Liver (tissue), 3 donors: Measurements from ENCODE around the gene MAN1A2.

Experiments
- EGR1 ChIP-seq, 2 donors: IDR thresholded peaks; 2 replicates each; pipeline ENCODE4 v1.6.1; 2016 to 2018; ENCODE audit warnings: antibody characterized with exemption in 2 of 2, low read depth in 2 of 2
- GABPA ChIP-seq, 2 donors: IDR thresholded peaks in 1 of 2; conservative IDR thresholded peaks in 1 of 2; 2 replicates each; pipeline ENCODE4 v1.6.1; 2016; ENCODE audit warnings: antibody characterized with exemption in 2 of 2, mild to moderate bottlenecking in 1 of 2, moderate library complexity in 1 of 2
- JUND ChIP-seq, 2 donors: IDR thresholded peaks; 2 replicates each; pipeline ENCODE4 v1.6.1; 2016; ENCODE audit warnings: antibody characterized with exemption in 2 of 2
- TAF1 ChIP-seq: conservative IDR thresholded peaks from 2 replicates; pipeline ENCODE4 v1.6.1; 2016; ENCODE audit warnings: antibody characterized with exemption, mild to moderate bottlenecking
- TF ChIP-seq, protein P1 (sequence below): IDR thresholded peaks from 2 replicates; pipeline ENCODE4 v1.6.1; 2016; ENCODE audit warnings: antibody characterized with exemption
- TF ChIP-seq, protein P2 (sequence below): fragments of 150-350 bp; IDR thresholded peaks from 2 replicates; pipeline ENCODE4 v1.5.1; 2017; ENCODE audit warnings: improper control_type of control experiment, low read depth, low read length; ENCODE audit not compliant: missing input control
- TF ChIP-seq, protein P3 (sequence below): IDR thresholded peaks from 2 replicates; pipeline ENCODE4 v1.6.1; 2016; ENCODE audit warnings: antibody characterized with exemption
- TF ChIP-seq, protein P4 (sequence below): IDR thresholded peaks from 2 replicates; pipeline ENCODE4 v1.6.1; 2016; ENCODE audit warnings: antibody characterized with exemption, mild to moderate bottlenecking
- donor health status: healthy.
- donor health status: healthy.

DNA sequence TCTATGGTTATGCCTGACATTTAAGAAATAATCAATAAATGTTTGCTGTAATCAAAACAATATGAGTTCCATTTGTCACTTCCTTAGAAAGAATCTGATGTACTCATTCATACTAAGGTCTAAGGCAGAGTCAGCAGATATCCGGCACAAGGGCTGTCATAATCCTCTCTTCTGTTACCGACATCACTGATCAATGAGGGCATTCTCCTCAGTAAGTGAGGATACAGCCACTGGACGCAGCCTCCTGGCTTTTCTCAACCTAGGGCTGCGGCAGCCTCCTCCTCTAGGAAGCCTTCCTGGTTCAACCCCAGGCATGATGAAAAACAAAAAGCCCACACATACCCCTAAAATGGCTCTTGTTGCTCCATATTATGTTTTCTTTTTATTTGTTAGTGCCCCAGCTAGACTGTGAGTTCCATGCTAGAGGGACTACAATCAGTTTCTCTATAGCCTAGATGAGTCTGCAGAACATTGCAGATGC is 197.9 kb downstream of the MAN1A2 start:
- no peak for TF ChIP-seq EGR1 (IDR thresholded peaks at IDR 0.05; ENCODE audit: low read depth in 2 of 2)
- TF ChIP-seq, protein P1, sequence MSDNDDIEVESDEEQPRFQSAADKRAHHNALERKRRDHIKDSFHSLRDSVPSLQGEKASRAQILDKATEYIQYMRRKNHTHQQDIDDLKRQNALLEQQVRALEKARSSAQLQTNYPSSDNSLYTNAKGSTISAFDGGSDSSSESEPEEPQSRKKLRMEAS, result no peak
- TF ChIP-seq, protein P2, sequence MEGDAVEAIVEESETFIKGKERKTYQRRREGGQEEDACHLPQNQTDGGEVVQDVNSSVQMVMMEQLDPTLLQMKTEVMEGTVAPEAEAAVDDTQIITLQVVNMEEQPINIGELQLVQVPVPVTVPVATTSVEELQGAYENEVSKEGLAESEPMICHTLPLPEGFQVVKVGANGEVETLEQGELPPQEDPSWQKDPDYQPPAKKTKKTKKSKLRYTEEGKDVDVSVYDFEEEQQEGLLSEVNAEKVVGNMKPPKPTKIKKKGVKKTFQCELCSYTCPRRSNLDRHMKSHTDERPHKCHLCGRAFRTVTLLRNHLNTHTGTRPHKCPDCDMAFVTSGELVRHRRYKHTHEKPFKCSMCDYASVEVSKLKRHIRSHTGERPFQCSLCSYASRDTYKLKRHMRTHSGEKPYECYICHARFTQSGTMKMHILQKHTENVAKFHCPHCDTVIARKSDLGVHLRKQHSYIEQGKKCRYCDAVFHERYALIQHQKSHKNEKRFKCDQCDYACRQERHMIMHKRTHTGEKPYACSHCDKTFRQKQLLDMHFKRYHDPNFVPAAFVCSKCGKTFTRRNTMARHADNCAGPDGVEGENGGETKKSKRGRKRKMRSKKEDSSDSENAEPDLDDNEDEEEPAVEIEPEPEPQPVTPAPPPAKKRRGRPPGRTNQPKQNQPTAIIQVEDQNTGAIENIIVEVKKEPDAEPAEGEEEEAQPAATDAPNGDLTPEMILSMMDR, result no peak
- TF ChIP-seq, protein P3, sequence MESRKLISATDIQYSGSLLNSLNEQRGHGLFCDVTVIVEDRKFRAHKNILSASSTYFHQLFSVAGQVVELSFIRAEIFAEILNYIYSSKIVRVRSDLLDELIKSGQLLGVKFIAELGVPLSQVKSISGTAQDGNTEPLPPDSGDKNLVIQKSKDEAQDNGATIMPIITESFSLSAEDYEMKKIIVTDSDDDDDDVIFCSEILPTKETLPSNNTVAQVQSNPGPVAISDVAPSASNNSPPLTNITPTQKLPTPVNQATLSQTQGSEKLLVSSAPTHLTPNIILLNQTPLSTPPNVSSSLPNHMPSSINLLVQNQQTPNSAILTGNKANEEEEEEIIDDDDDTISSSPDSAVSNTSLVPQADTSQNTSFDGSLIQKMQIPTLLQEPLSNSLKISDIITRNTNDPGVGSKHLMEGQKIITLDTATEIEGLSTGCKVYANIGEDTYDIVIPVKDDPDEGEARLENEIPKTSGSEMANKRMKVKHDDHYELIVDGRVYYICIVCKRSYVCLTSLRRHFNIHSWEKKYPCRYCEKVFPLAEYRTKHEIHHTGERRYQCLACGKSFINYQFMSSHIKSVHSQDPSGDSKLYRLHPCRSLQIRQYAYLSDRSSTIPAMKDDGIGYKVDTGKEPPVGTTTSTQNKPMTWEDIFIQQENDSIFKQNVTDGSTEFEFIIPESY, result no peak
- no peak for TF ChIP-seq JUND (IDR thresholded peaks at IDR 0.05)
- no peak for TF ChIP-seq GABPA (IDR thresholded peaks at IDR 0.05 in 1 of 2, conservative IDR thresholded peaks at IDR 0.05 in 1 of 2)
- TF ChIP-seq, protein P4, sequence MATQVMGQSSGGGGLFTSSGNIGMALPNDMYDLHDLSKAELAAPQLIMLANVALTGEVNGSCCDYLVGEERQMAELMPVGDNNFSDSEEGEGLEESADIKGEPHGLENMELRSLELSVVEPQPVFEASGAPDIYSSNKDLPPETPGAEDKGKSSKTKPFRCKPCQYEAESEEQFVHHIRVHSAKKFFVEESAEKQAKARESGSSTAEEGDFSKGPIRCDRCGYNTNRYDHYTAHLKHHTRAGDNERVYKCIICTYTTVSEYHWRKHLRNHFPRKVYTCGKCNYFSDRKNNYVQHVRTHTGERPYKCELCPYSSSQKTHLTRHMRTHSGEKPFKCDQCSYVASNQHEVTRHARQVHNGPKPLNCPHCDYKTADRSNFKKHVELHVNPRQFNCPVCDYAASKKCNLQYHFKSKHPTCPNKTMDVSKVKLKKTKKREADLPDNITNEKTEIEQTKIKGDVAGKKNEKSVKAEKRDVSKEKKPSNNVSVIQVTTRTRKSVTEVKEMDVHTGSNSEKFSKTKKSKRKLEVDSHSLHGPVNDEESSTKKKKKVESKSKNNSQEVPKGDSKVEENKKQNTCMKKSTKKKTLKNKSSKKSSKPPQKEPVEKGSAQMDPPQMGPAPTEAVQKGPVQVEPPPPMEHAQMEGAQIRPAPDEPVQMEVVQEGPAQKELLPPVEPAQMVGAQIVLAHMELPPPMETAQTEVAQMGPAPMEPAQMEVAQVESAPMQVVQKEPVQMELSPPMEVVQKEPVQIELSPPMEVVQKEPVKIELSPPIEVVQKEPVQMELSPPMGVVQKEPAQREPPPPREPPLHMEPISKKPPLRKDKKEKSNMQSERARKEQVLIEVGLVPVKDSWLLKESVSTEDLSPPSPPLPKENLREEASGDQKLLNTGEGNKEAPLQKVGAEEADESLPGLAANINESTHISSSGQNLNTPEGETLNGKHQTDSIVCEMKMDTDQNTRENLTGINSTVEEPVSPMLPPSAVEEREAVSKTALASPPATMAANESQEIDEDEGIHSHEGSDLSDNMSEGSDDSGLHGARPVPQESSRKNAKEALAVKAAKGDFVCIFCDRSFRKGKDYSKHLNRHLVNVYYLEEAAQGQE, result no peak
- no peak for TF ChIP-seq TAF1
